Spleen (tissue), 11 donors: ENCODE data around the gene DUSP6. TPM values are rescaled to one million over a fixed set of nuclear protein-coding genes. Genes with fewer than 3 reads are reported as not detected.

ENCODE experiments used
- DNase-seq: peaks from one replicate; pipeline ENCODE4 v3.0.0-alpha.2; 2020
- H3K27ac ChIP-seq, 8 donors: fragments of 200-600 bp; sonication (generic) in 7 of 8; 1 replicate in 4 of 8; 2 replicates in 4 of 8; pipeline versions ENCODE4 v1.5.0 to v1.8.0; 2016 to 2021; ENCODE audit warnings: inconsistent platforms in 4 of 8, mild to moderate bottlenecking in 4 of 8, moderate library complexity in 1 of 8
- H3K27me3 ChIP-seq, 7 donors: fragments of 200-600 bp; sonication (generic) in 6 of 7; replicated peaks in 1 of 7; 1 replicate in 4 of 7; 2 replicates in 3 of 7; pipeline versions ENCODE4 v1.5.0 to v1.8.0; 2016 to 2021; ENCODE audit warnings: inconsistent platforms in 3 of 7, mild to moderate bottlenecking in 1 of 7
- H3K36me3 ChIP-seq, 6 donors: fragments of 200-600 bp; sonication (generic) in 5 of 6; 1 replicate in 4 of 6; 2 replicates in 2 of 6; pipeline versions ENCODE4 v1.5.0 to v1.8.0; 2016 to 2021; ENCODE audit warnings: inconsistent platforms in 2 of 6
- H3K4me1 ChIP-seq, 6 donors: fragments of 200-600 bp; sonication (generic) in 5 of 6; 1 replicate in 3 of 6; 2 replicates in 3 of 6; pipeline versions ENCODE4 v1.5.0 to v1.8.0; 2016 to 2021; ENCODE audit warnings: inconsistent platforms in 3 of 6
- H3K4me3 ChIP-seq, 8 donors: fragments of 200-600 bp; sonication (generic) in 7 of 8; 1 replicate in 4 of 8; 2 replicates in 4 of 8; pipeline versions ENCODE4 v1.5.0 to v1.8.0; 2016 to 2021; ENCODE audit warnings: inconsistent platforms in 4 of 8, mild to moderate bottlenecking in 4 of 8, moderate library complexity in 2 of 8
- H3K9me3 ChIP-seq, 8 donors: fragments of 200-600 bp; sonication (generic) in 7 of 8; 1 replicate in 4 of 8; 2 replicates in 4 of 8; pipeline versions ENCODE4 v1.5.0 to v1.8.0; 2016 to 2021; ENCODE audit warnings: inconsistent platforms in 4 of 8
- CTCF ChIP-seq, 11 experiments: fragments of 200-600 bp in 7 of 11; fragments of 450-650 bp in 4 of 11; sonication (generic) in 4 of 11; IDR thresholded peaks in 8 of 11; conservative IDR thresholded peaks in 3 of 11; 1 replicate in 7 of 11; 2 replicates in 4 of 11; pipeline versions ENCODE4 v1.4.0 to v1.8.0; 2016 to 2021; ENCODE audit warnings: antibody characterized with exemption in 11 of 11, inconsistent platforms in 4 of 11, mild to moderate bottlenecking in 1 of 11
- POLR2A ChIP-seq, 3 donors: fragments of 450-650 bp; IDR thresholded peaks; one replicate each; pipeline ENCODE4 v1.5.1; 2017; ENCODE audit warnings: antibody characterized with exemption in 3 of 3, mild to moderate bottlenecking in 1 of 3
- POLR2AphosphoS5 ChIP-seq, 3 donors: sonication (generic); formaldehyde crosslinking; IDR thresholded peaks; one replicate each; pipeline ENCODE4 v1.5.1; 2017; ENCODE audit warnings: antibody characterized with exemption in 3 of 3
- WGBS, 5 donors: extraction: QIAGEN DNeasy Blood & Tissue Kit in 3 of 5; methylation state at CpG; one replicate each; pipeline versions ENCODE4 v1.1.5 to v1.1.7; 2013 to 2018; 5-methylcytosine and 5-hydroxymethylcytosine counted together
- intact Hi-C: fragments of 100-400 bp; cut with DNase I; formaldehyde crosslinking; loops from one replicate; pipeline ENCODE4 v1.15.0; 2023; ENCODE audit warnings: low total_unique reads
- polyA plus RNA-seq, 3 donors: library from polyadenylated mRNA; stranded (reverse); fragments of 200-250 nt; gene quantifications; one replicate each; pipeline ENCODE4 v1.2.1, GENCODE V29; 2013
- total RNA-seq, 7 donors: library from RNA; depleted of rRNA in 3 of 7; stranded (reverse); fragments of >200 nt in 3 of 7; fragmentation: NEBNext Ultra II Directional in 4 of 7; extraction: Animal tissue kit (Norgen Biotek cat#: 25700) in 4 of 7; gene quantifications; one replicate each; pipeline versions ENCODE4 v1.1.0 to v1.2.1, GENCODE V29; 2016 to 2021
- donor health status: healthy with polysubstance abuse.
- donor health status: DM: no; HTN: no; CAD: no; lungs with moderate emphysema.
- donor health status: DM: no; HTN: no; CAD: no.
- donor health status: Bipolar disorder and iron deficiency.
- donor health status: healthy.
- donor health status: DM: no; HTN: no; CAD: no.
- donor health status: DM: yes; HTN: yes; CAD: no.

DUSP6 gene
- total and polyA plus RNA-seq, 10 donors, result 34.7 to 193 (median 133) TPM

GRCh38 chr12:89333564-89334252, 18.6 kb downstream of the DUSP6 start:
- WGBS, 5 donors, result 42 to 53% (median 45%) methylated on average over 4 of the region's 4 CpGs

GRCh38 chr12:89328151-89329030, 23.9 kb downstream of the DUSP6 start:
- WGBS, 5 donors, result 81 to 89% (median 86%) methylated on average over 9 of the region's 9 CpGs
- no peak for DNase-seq

More at GRCh38 chr12:89333564-89334252, 18.6 kb downstream of the DUSP6 start:
- TF ChIP-seq CTCF (IDR thresholded peaks at IDR 0.05 in 8 of 11, conservative IDR thresholded peaks at IDR 0.05 in 3 of 11) (no peak), POLR2AphosphoS5 (IDR thresholded peaks at IDR 0.05) (no peak), POLR2A (IDR thresholded peaks at IDR 0.05) (no peak)
- Histone ChIP-seq H3K27ac (peak overlapping the region in 7 of 8 donors; percentile 39 to 69 (median 54)), H3K9me3 (peaks cover 4 to 17% (median 14%) of the 10 kb centered on the region in 8 donors), H3K4me3 (no peak overlapping the region), H3K4me1 (peaks cover 3 to 24% (median 12%) of the 10 kb centered on the region in 6 donors), H3K27me3 (no peaks in the 10 kb centered on the region), H3K36me3 (no peaks in the 10 kb centered on the region)
- DNase-seq, result no peak
- intact Hi-C loops, result loop anchor here (10.0 kb wide), 1 partner anchor 49 kb away; no protein-coding TSS in a partner anchor

GRCh38 chr12:89327486-89328094, 24.7 kb downstream of the DUSP6 start:
- peak overlapping the region in 6 of 8 donors; percentile 23 to 60 (median 40) for H3K27ac ChIP-seq
- no peak for DNase-seq
- H3K4me3 ChIP-seq, result no peak overlapping the region
- H3K4me1 ChIP-seq, result peaks cover 0 to 37% (median 8%) of the 10 kb centered on the region in 6 donors
- no peak for TF ChIP-seq POLR2A (IDR thresholded peaks at IDR 0.05)
- no peak for TF ChIP-seq CTCF (IDR thresholded peaks at IDR 0.05 in 8 of 11, conservative IDR thresholded peaks at IDR 0.05 in 3 of 11)
- no peak for TF ChIP-seq POLR2AphosphoS5 (IDR thresholded peaks at IDR 0.05)
- H3K9me3 ChIP-seq, result peaks cover 4 to 17% (median 14%) of the 10 kb centered on the region in 8 donors
- WGBS, 5 donors, result 57 to 64% (median 61%) methylated on average over 8 of the region's 8 CpGs
- H3K36me3 ChIP-seq, result no peaks in the 10 kb centered on the region
- intact Hi-C loops, result no loop called here
- no peaks in the 10 kb centered on the region for H3K27me3 ChIP-seq

More at GRCh38 chr12:89328151-89329030, 23.9 kb downstream of the DUSP6 start:
- H3K4me1 ChIP-seq, result peaks cover 0 to 43% (median 10%) of the 10 kb centered on the region in 6 donors
- intact Hi-C loops, result no loop called here
- no peaks in the 10 kb centered on the region for H3K36me3 ChIP-seq
- H3K27ac ChIP-seq, result peak overlapping the region in 6 of 8 donors; percentile 10 to 60 (median 30)
- TF ChIP-seq CTCF (IDR thresholded peaks at IDR 0.05 in 8 of 11, conservative IDR thresholded peaks at IDR 0.05 in 3 of 11), result no peak
- TF ChIP-seq POLR2A (IDR thresholded peaks at IDR 0.05), result no peak
- TF ChIP-seq POLR2AphosphoS5 (IDR thresholded peaks at IDR 0.05), result no peak
- no peaks in the 10 kb centered on the region for H3K27me3 ChIP-seq
- no peak overlapping the region for H3K4me3 ChIP-seq
- peaks cover 4 to 17% (median 14%) of the 10 kb centered on the region in 8 donors for H3K9me3 ChIP-seq
